ENCODE results near the gene CCDC180.

GRCh38 chr9:97314503-97314902, 7.0 kb downstream of the CCDC180 start:
- TF ChIP-seq CTCF (IDR thresholded peaks at IDR 0.05 in 2 of 3, conservative IDR thresholded peaks at IDR 0.05 in 1 of 3; ENCODE audit: control insufficient read depth in 2 of 3, extremely low read depth in 1 of 3, insufficient read depth in 1 of 3, low read depth in 3 of 3, low read length in 3 of 3) = no peak
- no peak for TF ChIP-seq SUPT20H (IDR thresholded peaks at IDR 0.05; ENCODE audit: borderline replicate concordance, control insufficient read depth, low read depth, low read length)
- no peak for TF ChIP-seq BCL11A (IDR thresholded peaks at IDR 0.05; ENCODE audit: low read depth, low read length)
- no peak for TF ChIP-seq YY1 (IDR thresholded peaks at IDR 0.05; ENCODE audit: low read depth, low read length)
- no peak for TF ChIP-seq FOS (IDR thresholded peaks at IDR 0.05; ENCODE audit: borderline replicate concordance, extremely low read depth, insufficient read length)
- TF ChIP-seq RCOR1 (conservative IDR thresholded peaks at IDR 0.05; ENCODE audit: low read depth, low read length) = no peak
- TF ChIP-seq, protein P1, sequence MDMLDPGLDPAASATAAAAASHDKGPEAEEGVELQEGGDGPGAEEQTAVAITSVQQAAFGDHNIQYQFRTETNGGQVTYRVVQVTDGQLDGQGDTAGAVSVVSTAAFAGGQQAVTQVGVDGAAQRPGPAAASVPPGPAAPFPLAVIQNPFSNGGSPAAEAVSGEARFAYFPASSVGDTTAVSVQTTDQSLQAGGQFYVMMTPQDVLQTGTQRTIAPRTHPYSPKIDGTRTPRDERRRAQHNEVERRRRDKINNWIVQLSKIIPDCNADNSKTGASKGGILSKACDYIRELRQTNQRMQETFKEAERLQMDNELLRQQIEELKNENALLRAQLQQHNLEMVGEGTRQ (IDR thresholded peaks at IDR 0.05; ENCODE audit: borderline replicate concordance, low read depth, low read length) = no peak
- no peak for TF ChIP-seq BCL3 (IDR thresholded peaks at IDR 0.05; ENCODE audit: borderline replicate concordance, insufficient read depth, low read depth, low read length, poor library complexity, severe bottlenecking)
